OCI-LY7 (cell line): ENCODE results near the gene NEK11.

Experiments used
- CTCF ChIP-seq: fragments of 200-600 bp; sonication (generic); conservative IDR thresholded peaks from 2 replicates; pipeline ENCODE4 v1.5.1; 2014; ENCODE audit warnings: mild to moderate bottlenecking, antibody characterized with exemption, low read length, moderate library complexity, mixed read lengths
- EZH2phosphoT487 ChIP-seq: fragments of 200-600 bp; sonication (generic); IDR thresholded peaks from 2 replicates; pipeline ENCODE4 v1.6.1; 2018; ENCODE audit warnings: low read depth, borderline replicate concordance, mild to moderate bottlenecking, mixed run types, antibody characterized with exemption, low read length, moderate library complexity, mixed read lengths

- TF ChIP-seq CTCF (no peak), EZH2phosphoT487 (no peak)
Measured at GRCh38 chr3:131277836-131278497, 251.3 kb downstream of the NEK11 start.
